NCI-H2081 (cell line): ENCODE measurements around the gene POLR2J2.
"Not testable (repeated sequence)": the region's sequence is repeated elsewhere in the genome, so short reads cannot be mapped to it uniquely, and the experiment has no call there.

Source experiments
- DNase-seq, 2 experiments: peaks; one replicate each; lab custom pipeline; 2025; lab: John Stamatoyannopoulos, UW

POLR2J2 gene

DNA sequence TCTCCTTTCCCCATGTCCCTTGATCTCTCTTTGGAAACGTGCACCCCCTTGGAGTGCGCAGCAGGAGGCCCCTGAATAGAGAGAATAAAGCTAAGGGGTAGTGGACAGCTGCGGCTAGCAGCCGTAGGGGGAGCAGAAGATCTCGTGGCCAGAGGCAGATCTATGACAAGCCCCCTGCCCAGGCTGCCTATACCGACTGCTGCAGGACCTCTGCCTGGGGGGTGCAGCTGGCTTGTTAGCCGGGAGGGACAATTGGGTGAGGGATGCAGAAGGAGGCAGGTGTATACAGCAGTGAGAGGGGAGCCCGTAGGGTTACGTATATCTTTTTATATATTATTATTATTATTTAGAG, 469 bp upstream of the POLR2J2 start:
- DNase-seq, result not testable (repeated sequence)

DNA sequence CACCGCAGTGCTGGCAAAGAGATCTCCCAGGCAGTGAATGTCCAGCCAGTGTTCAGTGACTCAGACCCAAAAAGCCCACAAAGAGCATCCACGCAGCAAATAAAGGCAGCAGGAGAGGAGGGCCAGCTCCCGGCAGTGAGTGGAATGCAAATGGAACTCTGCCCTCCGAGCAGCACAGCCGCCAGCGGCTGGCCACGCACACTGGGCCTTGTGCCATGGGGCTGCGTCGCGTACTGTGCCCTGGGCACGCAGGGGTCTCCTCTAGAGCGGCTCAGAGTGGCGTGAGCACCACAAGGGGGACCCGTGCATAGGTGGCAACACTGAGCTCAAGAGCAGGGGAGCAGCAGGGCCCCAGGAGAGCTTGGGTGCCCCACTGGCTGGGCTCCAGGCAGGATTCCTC, 3.9 kb downstream of the POLR2J2 start:
- not testable (repeated sequence) for DNase-seq

DNA sequence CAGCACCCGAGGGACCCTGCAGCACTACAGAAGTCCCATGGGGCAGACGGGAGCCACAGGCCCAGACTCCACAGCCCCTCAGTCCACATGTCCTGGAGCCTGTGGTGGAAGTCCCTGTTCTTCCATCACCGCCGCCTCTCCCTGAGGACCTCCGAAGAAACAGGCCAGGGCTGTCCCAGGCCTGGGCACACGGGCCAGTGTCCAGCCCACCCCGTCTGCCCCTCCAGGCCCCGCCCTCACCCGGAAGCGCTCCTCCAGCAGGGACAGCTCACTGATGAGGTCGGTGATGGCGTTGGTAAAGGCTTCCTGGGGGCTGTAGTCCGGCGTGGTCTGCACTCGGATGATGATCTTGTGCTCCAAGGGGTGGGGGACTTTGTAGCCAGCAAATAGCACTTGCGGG, 4.6 kb downstream of the POLR2J2 start:
- not testable (repeated sequence) for DNase-seq

DNA sequence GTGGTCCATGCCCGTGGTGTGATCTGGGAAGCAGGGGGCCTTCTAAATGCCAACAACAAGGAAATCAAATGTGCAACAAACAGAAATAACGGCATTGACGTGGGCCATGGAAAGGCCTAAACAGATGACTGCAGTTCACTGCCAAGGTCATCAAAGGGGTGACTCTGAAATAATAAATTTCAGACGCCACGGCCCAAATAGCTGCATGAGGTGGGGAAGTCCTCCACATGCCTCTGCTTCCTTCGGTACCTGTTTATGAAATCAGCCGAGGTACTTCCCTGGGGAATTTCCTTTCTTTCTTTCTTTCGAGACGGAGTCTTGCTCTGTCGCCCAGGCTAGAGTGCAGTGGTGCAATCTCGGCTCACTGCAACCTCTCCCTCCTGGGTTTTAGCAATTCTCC, 6.7 kb downstream of the POLR2J2 start:
- not testable (repeated sequence) for DNase-seq

DNA sequence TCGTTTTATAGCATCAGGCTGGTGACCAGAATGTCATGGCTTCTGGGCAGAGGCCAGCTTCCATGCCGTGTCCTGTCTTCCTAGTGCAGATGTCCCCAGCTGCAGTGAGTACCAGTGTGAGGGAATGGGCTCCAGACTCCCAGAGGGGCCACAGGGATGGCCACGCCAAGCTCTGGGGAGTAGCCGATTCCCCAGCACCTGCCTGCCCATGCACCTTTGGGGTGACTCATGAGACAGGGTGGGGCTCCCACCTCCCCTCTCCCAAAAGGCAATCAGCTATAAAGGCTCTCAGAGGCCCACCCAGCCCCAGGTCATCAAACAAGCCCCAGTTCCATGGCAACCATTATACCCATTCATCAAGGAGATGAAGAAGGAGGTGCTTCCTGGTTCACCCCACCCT, 21.5 kb downstream of the POLR2J2 start, which contains the start of gene SPDYE2B:
Gene SPDYE2B, plus strand, starts transcription at position 396 of the 400 bp plus-strand sequence. CDS start 2,030 bp downstream, outside the sequence.
- DNase-seq, result not testable (repeated sequence)

DNA sequence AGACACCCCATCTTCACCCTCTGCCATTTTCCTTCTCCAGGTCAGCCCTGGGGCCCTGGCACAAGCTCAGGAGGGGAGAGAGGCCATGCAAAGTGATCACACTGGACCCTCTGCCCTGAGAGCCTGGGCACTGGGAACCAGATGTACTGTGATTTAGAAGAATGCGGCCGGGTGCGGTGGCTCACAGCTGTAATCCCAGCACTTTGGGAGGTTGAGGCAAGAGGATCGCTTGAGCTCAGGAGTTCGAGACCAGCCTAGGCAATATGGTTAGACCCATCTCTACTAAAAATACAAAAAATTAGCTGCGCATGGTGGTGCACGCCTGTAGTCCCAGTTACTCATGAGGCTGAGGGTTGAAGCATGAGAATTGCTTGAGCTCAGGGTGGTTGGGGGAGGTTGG, 23.6 kb downstream of the POLR2J2 start:
- DNase-seq, result not testable (repeated sequence)

DNA sequence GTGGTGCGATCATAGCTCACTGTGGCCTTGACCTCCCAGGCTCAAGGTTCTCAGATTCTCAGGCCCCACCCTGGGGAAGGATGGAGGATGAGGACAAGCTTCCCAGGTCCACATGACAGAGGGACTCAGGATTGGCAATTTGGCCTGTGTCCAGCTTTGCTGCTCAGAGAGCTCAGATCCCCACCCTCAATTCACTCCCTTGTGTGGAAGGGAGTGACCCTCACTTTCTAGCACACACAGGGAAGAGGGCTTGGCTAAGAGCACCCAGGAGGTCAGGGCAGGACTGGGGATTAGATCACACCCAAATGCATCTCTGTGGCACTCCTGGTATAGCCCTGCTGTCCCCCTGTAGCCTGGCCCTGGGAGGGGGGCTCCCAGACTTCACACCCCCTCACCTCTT, 28.1 kb downstream of the POLR2J2 start:
- not testable (repeated sequence) for DNase-seq

DNA sequence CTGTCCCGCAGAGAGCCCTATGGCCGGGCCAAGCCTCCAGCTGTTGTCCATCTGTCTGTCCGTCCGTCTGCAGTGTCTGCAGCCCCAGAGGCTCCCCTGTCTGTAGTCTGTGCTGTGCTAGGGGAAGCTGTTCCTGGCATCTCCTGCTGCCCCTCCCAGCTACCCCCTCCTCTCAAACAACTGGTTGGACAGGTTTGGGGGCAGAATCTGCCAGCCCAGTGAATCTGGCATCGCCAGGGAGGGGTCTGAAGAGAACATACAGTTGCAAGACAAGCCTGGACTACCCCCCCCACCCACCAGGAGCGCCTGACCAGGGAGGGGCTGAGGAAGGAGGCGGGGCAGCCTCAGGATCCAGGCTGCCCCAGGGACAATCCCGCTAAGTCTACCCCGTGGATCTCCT, 28.8 kb downstream of the POLR2J2 start, which contains the start of gene UPK3BL1:
Gene UPK3BL1, minus strand, starts transcription at position 101 of the 400 bp plus-strand sequence. Its CDS starts 50 bp downstream, at position 51.
- not testable (repeated sequence) for DNase-seq

DNA sequence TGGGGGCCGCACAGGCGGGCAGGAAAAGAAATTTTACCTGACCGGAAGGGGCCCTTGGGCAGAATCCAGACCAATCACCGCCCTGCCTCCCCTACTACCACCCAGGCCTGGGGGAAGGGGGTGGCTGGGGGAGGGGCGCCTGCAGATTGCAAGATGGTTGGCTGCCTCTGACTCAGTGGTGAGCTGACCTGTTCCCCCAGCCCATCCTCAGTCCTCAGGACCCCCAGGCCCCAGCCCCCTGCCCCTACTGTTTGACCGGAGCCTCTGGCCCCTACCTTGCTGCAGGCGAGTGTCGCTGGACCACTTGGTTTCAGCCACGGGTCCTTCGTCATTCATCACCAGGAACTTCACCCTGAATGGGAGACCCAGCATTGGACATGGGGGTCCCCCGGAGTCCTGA, 32.6 kb downstream of the POLR2J2 start:
- DNase-seq, result not testable (repeated sequence)

DNA sequence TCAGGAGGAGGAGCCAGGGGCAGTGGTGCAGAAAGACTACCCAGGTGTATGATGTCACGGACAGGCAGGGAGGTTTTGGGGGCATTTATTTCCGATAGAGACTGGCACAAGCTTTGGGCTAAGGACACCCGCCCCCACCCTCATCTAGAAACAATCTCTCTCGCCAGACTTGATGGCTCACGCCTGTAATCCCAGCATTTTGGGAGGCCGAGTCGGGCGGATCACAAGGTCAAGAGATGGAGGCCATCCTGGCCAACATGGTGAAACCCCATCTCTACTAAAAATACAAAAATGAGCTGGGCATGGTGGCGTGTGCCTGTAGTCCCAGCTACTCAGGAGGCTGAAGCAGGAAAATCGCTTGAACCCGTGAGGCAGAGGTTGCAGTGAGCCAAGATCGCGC, 34.5 kb downstream of the POLR2J2 start:
- DNase-seq, result not testable (repeated sequence)

DNA sequence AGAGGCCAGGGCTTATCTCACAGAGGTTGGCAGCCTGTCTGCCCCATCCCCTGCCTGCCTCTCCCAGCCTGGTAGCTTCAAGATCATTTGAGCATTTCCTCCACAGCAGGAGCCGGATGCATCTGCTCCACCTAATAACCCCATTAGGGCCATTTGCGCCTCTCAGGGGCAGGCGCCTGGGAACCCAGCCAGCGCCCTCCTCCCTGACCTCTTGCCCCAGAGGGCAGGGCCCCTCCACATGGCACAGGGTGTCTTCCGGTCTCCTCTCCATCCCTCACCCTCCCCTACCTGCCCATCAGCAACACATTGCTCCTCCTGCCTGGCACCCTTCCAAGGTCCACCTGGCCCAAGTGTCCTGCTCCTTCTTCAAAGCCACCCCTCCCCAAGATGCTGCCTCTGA, 36.1 kb downstream of the POLR2J2 start:
- not testable (repeated sequence) for DNase-seq

DNA sequence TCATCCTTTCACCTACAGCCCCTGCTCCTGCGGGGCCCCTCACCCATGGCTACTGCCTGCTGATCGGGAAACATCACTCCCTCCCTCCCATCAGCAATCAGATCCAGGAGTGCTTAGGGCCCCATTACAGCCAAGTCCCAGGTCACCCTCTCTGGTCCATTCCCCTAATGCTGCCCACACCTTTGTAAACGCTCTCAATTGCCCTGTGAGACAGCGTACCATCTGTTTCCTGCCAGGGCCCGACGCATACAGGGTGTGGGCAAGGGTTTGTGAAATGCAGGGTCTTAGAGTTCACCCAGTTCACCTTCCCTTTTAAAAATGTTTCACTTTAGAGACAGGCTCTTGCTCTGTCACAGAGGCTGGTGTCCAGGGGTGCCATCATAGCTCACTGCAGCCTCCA, 37.2 kb downstream of the POLR2J2 start:
- DNase-seq, result not testable (repeated sequence)

DNA sequence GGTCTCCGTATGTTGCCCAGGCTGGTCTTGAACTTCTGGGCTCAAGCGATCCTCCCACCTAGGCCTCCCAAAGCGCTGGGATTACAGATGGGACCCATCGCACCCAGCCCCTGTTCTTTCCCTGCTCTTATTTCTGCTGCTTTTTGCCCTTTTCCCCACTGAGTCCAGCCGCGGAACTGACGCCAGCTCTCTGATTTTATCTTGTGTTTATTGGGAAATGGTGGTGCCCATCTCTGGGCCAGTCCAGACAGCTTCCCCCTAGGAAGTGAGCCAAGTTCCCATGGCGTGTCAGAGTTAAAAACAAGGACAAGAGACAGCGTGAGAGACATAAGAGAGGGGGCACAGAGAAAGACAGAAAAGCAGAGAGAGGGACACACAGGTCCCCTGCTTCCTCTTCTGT, 40.8 kb downstream of the POLR2J2 start:
- DNase-seq, result not testable (repeated sequence)

DNA sequence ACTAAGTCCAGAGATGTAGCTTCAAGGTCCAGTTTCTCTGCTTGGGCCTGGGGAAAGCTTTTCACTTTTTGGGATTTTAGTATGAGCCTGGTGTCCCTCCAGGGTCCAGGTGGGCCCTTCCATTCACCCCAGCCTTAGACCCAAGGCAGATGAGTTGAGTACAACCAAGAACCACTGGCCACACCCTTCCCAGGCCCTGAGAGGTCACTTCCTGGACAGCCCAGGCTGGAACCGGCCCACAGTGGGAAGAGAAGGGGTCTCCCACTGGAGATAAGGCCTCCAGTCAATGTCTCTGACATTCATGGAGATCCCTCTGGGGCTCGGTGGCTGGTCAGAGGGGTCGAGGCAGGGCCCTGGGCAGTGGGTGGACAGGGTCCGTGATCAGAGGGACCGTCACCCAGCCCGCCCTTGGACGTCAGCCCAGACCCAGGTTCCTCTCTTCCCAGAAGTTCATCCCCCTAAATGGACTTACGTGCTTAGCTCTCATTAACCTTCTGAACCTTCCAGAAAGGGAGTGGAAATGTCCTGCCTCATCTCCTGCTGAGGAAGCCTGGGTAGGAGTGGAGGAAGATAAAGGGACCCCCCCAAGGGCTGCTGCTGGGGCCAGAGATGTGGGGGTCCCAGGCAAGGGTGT, 44.1 kb downstream of the POLR2J2 start:
- not testable (repeated sequence) for DNase-seq

DNA sequence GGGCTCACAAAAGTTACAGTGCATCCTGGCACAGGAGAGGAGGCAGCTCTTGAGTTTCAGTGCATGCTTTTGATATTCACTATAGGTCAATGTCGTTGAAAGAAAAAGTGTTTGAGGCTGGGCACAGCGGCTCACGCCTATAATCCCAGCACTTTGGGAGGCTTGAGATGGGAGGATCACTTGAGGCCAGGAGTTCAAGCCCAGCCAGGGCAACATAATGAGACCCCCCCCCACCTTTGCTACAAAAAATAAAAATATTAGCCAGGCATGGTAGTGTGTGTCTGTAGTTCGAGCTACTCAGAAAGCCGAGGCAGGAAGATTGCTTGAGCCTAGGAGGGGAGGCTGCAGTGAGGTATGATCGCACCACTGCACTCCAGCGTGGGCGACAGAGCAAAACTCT, 53.3 kb downstream of the POLR2J2 start:
- not testable (repeated sequence) for DNase-seq

DNA sequence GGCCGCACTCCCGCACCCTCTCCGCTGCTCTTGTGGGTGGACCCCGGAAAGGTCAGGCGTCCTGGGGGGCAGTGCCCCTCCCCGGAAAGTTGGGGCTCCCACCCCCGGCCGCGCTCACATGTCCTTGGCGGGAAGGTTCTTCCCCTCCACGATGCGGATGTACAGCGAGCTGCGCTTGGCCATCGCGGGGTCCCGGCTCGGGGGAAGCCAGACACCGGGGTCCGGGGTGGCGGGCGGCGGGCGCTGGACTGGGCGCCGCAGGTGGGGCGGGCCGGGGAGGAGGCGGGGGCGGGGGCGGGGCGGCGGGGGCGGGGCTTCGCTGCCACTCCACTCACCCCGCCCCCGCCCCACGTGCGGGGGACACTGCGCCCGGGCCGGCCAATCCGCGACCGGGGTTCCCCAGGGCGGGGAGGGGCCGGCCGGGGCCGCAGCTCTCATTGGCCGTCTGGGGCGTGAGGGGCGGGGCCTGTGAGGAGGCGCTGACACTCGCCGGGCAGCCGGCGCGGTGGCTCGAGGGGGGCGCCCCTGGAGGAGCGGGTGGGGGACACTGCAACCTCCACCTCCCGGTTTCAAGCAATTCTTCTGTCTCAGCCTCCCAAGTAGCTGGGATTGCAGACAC, 54.8 kb downstream of the POLR2J2 start, which contains the start of gene RASA4:
Gene RASA4, minus strand, starts transcription at position 250 of the 619 bp plus-strand sequence. Its CDS starts 67 bp downstream, at position 183.
- DNase-seq, result not testable (repeated sequence)
